ENCODE results near the gene KIF16B. TPM values are rescaled to one million over a fixed set of nuclear protein-coding genes. Genes with fewer than 3 reads are reported as not detected.

Gene KIF16B
- total and polyA plus RNA-seq, 2 donors (not counting 3 experiments of a cell fraction or from before 2014, with no cell fraction given): 2.9 to 8.8 TPM

GRCh38 chr20:16411361-16411760 is 161.9 kb downstream of the KIF16B start:
- H3K27me3 ChIP-seq (ENCODE audit: control insufficient read depth in 2 of 2, insufficient read depth in 2 of 2, low read length in 2 of 2): no peaks in the 10 kb centered on the region
- H3K27ac ChIP-seq (ENCODE audit: insufficient read depth, low read depth, low read length): no peak overlapping the region
- no peak for TF ChIP-seq EZH2 (IDR thresholded peaks at IDR 0.05; ENCODE audit: borderline replicate concordance, low read depth, low read length, severe bottlenecking)
- no peak for TF ChIP-seq FOS (IDR thresholded peaks at IDR 0.05; ENCODE audit: borderline replicate concordance, insufficient read depth, low read length)
- TF ChIP-seq MYC (IDR thresholded peaks at IDR 0.05; ENCODE audit: low read depth, low read length): no peak
- TF ChIP-seq JUN (IDR thresholded peaks at IDR 0.05; ENCODE audit: borderline replicate concordance, insufficient read depth, insufficient read length, low read depth): no peak
- no peak for TF ChIP-seq POLR2A (IDR thresholded peaks at IDR 0.05; ENCODE audit: low read depth, low read length)
- no peak for TF ChIP-seq MAX (IDR thresholded peaks at IDR 0.05; ENCODE audit: insufficient read depth, insufficient read length)
- no peak for TF ChIP-seq GATA2 (IDR thresholded peaks at IDR 0.05; ENCODE audit: insufficient read depth, insufficient read length, low read depth, low read length)
- no peak for TF ChIP-seq CTCF (IDR thresholded peaks at IDR 0.05; ENCODE audit: extremely low read depth in 1 of 2, insufficient read depth in 1 of 2, low read depth in 1 of 2, low read length in 2 of 2)
- TF ChIP-seq POLR2AphosphoS5 (IDR thresholded peaks at IDR 0.05; ENCODE audit: insufficient read depth, low read depth, low read length): no peak
- H3K4me2 ChIP-seq (ENCODE audit: insufficient read depth, low read length): no peak overlapping the region
- dilution Hi-C loops (cut with MboI; ENCODE audit: extremely low pct_ligation_motif_present, low sequenced_read_pairs) (no loop called here), intact Hi-C loops (cut with micrococcal nuclease) (no loop called here)
- H4K20me1 ChIP-seq (replicated peaks; ENCODE audit: control insufficient read depth, extremely low read depth, insufficient read depth, low read length): no peaks in the 10 kb centered on the region
- BruUV-seq (replicated peaks): no TSS peak
- no peaks in the 10 kb centered on the region for H3K9me3 ChIP-seq (replicated peaks; ENCODE audit: control insufficient read depth, insufficient read depth, low read length)
- no peaks in the 10 kb centered on the region for H3K79me2 ChIP-seq (ENCODE audit: control insufficient read depth, insufficient read depth, low read length)
- no peak for DNase-seq (ENCODE audit: low read depth, low spot score)
- CTCF ChIA-PET: no interaction called here
- FAIRE-seq: no peak
- H3K9ac ChIP-seq (replicated peaks; ENCODE audit: extremely low read depth, insufficient read depth, low read length): no peak overlapping the region
- no peaks in the 10 kb centered on the region for H3K9me1 ChIP-seq (replicated peaks; ENCODE audit: control insufficient read depth, extremely low read depth, insufficient read depth, low read length)
- no peaks in the 10 kb centered on the region for H3K4me1 ChIP-seq (ENCODE audit: control insufficient read depth, extremely low read depth, insufficient read depth, low read length)
- no peak overlapping the region for H2AFZ ChIP-seq (ENCODE audit: low read depth, low read length)
- no peaks in the 10 kb centered on the region for H3K36me3 ChIP-seq (ENCODE audit: control insufficient read depth in 2 of 2, extremely low read depth in 1 of 2, insufficient read depth in 2 of 2, low read length in 2 of 2)
- H3K4me3 ChIP-seq (replicated peaks in 1 of 3; ENCODE audit: insufficient read depth in 1 of 3, low read depth in 1 of 3, low read length in 3 of 3): no peak overlapping the region
- POLR2A ChIA-PET: no interaction called here
